ENCODE measurements around the gene ATP7A.
"Not testable (repeated sequence)": the region's sequence is repeated elsewhere in the genome, so short reads cannot be mapped to it uniquely, and the experiment has no call there.

ATP7A gene

GRCh38 chrX:78042601-78043000 lies 132.1 kb downstream of the ATP7A start:
- DNase-seq = no peak

- DNase-seq = no peak
These were observed 135.9 kb downstream of the ATP7A start for GRCh38 chrX:78046362-78046761.

- DNase-seq = no peak
These were observed 137.6 kb downstream of the ATP7A start for GRCh38 chrX:78048052-78048451.

- DNase-seq = no peak
These were observed 153.2 kb downstream of the ATP7A start for GRCh38 chrX:78063687-78064086.

- no peak for DNase-seq
These were observed 153.7 kb downstream of the ATP7A start for GRCh38 chrX:78064152-78064551.

- DNase-seq = not testable (repeated sequence)
These were observed 154.5 kb downstream of the ATP7A start for GRCh38 chrX:78064698-78065601.

GRCh38 chrX:78066110-78066509 lies 155.6 kb downstream of the ATP7A start:
- DNase-seq = no peak

GRCh38 chrX:78071331-78071730 lies 160.8 kb downstream of the ATP7A start:
- no peak for DNase-seq

- not testable (repeated sequence) for DNase-seq
These were observed 162.9 kb downstream of the ATP7A start for GRCh38 chrX:78073147-78074077.

GRCh38 chrX:78074088-78074487 lies 163.6 kb downstream of the ATP7A start:
- DNase-seq = no peak

- DNase-seq = no peak
These were observed 165.4 kb downstream of the ATP7A start for GRCh38 chrX:78075787-78076389.

GRCh38 chrX:78081413-78081812 lies 170.9 kb downstream of the ATP7A start:
- DNase-seq = not testable (repeated sequence)

GRCh38 chrX:78092296-78092695 lies 181.8 kb downstream of the ATP7A start:
- DNase-seq = no peak

GRCh38 chrX:78098108-78098507 lies 187.6 kb downstream of the ATP7A start:
- DNase-seq = no peak
